ENCODE data around the gene TMPRSS2.

Gene TMPRSS2

GRCh38 chr21:41481191-41481590 is 26.8 kb downstream of the TMPRSS2 start:
- DNase-seq (ENCODE audit: low spot score) = no peak

DNA sequence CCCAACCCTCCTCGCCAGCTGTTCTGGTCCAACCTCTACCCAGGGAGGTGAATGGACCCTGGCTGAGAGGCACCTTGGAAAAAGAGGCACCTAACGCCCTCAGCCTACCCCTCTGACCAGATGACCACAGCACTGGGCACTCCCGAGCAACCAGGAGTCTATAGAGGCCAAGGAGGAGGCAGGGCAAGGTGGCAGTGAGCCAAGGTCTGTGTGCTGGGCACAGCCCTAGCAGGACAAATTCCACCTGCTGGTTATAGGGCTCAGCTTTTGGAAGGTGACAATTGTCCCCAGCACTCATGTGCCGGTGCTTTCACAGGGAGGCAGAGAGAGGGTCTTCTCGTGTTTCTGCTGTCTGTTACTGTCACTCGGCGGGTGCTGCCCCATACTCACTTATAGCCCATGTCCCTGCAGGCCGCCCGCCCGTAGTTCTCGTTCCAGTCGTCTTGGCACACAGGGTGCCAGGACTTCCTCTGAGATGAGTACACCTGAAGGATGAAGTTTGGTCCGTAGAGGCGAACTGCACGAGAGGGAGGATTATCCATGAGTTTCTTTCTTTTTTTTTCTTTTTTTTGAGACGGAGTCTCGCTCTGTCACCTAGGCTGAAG is 27.8 kb downstream of the TMPRSS2 start:
- DNase-seq (ENCODE audit: low spot score) = no peak

GRCh38 chr21:41479686-41480085 is 28.3 kb downstream of the TMPRSS2 start:
- DNase-seq (ENCODE audit: low spot score) = no peak

GRCh38 chr21:41478319-41479177 is 29.4 kb downstream of the TMPRSS2 start:
- no peak for DNase-seq (ENCODE audit: low spot score)

DNA sequence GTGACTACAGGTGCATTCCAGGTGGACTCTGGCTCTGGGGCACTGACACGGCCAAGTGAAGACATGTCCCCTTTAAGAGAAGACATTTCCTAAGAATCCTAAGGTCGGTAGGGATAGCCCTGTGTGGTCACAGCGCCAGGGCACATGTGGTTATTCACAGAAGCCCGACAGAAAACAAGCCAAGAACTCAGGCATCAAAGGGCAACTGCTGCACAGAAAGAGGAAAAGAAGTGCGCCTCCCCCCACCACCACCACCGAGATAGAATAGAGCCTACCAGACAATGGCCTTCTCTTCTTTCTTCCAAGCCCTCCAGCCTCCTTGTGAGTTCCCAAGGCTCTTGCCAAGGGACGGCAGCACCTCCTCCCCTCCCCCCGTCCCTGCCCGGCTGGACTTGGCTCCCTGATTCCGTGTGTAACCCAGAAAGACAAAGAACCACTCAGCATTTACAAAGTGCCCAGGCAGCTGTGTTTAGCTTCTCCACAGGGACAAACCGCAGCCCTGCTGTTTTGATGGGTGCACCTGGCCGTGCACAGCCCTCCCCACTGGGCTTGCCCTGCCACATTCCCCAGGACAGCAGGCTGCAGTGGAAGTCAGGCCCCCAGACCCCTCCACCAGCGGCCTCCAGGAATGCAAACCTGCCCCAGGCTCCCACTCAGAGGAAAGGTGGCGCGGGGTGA is 30.2 kb downstream of the TMPRSS2 start:
- DNase-seq (ENCODE audit: low spot score) = no peak

DNA sequence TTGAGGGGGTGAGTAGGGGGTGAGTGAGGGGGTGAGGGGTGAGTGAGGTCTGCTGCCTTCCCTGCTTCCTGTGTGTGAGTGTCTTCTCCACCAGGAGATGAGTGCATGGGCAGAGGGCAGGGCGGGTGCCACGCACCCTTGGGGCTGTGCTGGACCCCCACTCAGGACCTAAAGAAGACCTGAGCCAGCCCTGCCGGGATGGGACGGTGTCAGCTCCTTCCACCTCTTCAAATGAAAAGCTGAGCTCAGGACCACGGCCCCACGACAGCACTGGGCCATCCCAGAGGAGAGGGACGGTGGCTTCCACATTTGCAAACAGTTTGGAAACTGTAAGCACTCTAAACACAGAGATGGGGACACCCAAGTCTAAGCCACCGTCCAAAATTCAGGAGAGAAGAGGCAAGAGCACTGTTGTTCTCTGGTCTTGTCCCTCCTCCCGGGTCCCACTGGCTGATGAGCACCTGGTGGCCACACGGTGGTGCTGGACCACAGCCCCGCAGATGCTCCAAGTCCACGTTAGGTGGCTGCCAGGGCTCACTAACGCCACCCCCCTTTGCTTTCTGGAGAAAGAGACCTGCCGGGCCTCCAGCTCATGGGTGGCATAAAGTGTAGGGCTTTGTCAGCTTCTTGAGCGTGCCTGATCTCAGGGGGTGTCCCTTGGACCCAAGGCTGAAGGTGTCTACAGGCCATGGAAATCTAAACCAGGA is 32.1 kb downstream of the TMPRSS2 start:
- no peak for DNase-seq (ENCODE audit: low spot score)

GRCh38 chr21:41472753-41473548 is 35.0 kb downstream of the TMPRSS2 start:
- DNase-seq (ENCODE audit: low spot score) = no peak

DNA sequence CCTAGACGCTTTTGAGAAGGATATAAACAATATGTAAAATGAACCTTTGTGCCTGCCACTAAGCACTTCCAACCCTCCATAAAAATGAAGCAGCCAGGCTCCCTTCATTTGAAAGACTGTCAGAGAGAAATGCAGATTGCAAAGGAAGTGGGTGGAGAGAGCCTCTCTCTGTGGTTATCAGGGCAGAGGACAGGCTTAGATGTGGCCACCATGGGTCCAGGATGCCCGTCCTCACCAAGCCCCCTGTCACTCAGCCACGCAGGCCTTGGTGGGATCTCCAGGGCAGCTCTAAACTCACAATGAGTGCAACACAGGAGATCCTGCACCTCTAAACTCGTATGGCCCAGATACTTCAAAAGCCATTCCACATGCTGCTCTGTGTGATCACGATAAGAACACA is 37.9 kb downstream of the TMPRSS2 start:
- no peak for DNase-seq (ENCODE audit: low spot score)

DNA sequence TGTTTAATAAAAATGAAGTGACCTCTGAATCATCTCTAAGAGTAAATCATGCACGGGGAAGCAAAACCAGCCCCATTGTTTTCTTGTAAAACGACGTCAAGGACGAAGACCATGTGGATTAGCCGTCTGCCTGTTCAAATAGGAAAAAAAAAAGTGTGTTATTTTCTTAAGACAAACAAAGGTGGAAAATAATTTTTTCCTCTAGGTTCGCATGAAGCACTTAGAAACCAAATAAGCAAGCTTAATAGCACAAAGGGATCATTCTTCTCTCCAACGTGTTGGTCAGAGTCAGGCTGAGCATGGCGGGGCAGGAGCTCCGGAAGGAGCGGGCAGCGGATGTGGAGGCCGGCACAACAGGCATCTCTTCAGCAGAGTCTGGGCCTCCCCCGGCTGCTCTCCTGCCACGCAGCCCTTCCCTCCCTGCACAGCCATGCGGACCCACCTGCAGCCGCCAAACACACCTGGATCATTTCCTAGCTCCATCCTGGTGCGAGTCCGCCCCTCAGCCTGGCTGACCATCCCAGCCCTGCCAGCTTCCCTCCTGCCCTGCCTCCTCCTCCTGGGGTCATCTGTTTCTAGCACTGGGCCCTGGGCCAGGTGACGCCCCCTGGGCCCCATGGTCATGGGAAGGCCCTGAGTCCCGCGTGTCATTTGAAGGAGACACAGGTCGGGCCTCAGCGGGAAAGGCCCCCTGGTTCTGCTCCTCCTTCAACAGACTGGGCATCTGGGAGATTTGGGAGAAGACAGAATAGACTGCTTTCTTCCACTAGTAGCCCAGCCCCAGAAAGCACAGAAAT is 41.7 kb downstream of the TMPRSS2 start:
- DNase-seq (ENCODE audit: low spot score) = no peak

GRCh38 chr21:41465176-41465781 is 42.7 kb downstream of the TMPRSS2 start:
- DNase-seq (ENCODE audit: low spot score) = no peak

GRCh38 chr21:41460578-41461527 is 47.1 kb downstream of the TMPRSS2 start:
- DNase-seq (ENCODE audit: low spot score) = peak; percentile 67

GRCh38 chr21:41459884-41460534 is 47.9 kb downstream of the TMPRSS2 start:
- no peak for DNase-seq (ENCODE audit: low spot score)

- no peak for DNase-seq (ENCODE audit: low spot score)
These were observed 49.4 kb downstream of the TMPRSS2 start for GRCh38 chr21:41458559-41458958.

DNA sequence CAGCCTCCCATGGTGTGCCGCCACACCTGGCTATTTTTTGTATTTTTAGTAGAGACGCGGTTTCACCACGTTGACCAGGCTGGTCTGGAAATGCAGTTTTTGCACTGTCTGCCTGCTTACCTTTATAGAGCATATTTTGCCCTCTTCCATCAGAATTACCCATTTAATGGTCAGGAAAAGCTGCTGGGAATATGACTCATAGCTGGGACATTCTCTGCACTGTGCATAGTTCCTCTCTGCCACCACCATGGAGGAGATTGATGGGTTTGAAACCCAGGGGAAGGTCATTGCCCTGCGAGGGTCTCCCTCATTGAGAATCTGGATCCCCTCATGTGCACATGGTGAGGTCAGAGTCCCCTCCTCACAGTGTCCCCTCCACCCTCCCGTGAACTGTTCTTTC is 49.8 kb downstream of the TMPRSS2 start:
- no peak for DNase-seq (ENCODE audit: low spot score)

DNA sequence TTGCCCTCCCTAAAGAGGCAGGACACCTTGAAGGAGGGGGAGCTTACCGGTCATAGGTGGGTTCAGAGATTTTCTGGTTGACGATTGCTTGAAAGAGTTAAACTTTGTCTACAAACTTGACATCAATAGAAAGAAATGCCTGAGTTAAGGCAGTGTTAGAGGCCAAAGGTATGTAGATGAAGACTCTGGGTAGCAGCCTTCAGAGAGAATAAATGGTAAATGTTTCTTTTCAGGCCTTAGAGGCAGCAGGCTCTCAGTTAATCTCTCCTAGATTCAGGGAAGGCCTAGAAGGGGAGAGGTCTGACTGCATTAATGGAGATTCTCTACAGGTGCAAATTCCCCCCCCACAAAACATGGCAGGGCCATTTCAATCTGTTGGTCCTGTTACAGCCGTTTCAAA is 54.2 kb downstream of the TMPRSS2 start:
- no peak for DNase-seq (ENCODE audit: low spot score)

DNA sequence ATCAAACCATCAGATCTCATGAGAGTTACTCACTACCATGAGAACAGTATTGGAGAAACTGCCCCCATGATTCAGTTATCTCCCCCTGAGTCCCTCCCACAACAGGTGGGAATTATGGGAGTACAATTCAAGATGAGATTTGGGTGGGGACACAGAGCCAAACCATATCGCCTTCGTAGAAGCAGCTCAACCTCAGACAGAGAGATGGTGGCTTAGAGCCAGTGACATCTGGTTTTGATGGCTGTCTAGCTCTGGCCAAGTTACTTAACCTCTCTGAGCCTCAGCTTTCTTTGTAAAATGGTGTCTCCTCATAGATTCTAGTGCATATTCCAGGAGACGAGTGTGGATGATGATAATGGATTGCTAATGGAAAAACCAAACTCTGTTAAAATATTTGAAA is 54.8 kb downstream of the TMPRSS2 start:
- no peak for DNase-seq (ENCODE audit: low spot score)

- peak; percentile 11 for DNase-seq (ENCODE audit: low spot score)
These were observed 55.9 kb downstream of the TMPRSS2 start for GRCh38 chr21:41451753-41452676.

- no peak for DNase-seq (ENCODE audit: low spot score)
These were observed 58.3 kb downstream of the TMPRSS2 start for GRCh38 chr21:41449613-41450012.

Measured in LoVo (cell line).